Endothelial cell of umbilical vein (primary cell): ENCODE measurements around the gene TUBB4B. TPM values are rescaled to one million over a fixed set of nuclear protein-coding genes. Genes with fewer than 3 reads are reported as not detected.

Experiments used
- BruUV-seq: library from RNA; stranded (reverse); fragments of 400-500 nt; replicated peaks from 2 replicates; lab custom pipeline; 2021; lab: Mats Ljungman, UMichigan
- CTCF ChIA-PET: fragments of 300-600, 350-600 bp; sonication (Branson Sonifier 250); formaldehyde crosslinking; loops from one replicate; lab custom pipeline; 2021; ENCODE audit warnings: antibody characterized with exemption, inconsistent platforms; lab: Charles Lee
- POLR2A ChIA-PET: fragments of 300-600, 350-600 bp; sonication (Branson Sonifier 250); formaldehyde crosslinking; loops from one replicate; lab custom pipeline; 2021; ENCODE audit warnings: antibody characterized with exemption, inconsistent platforms; lab: Charles Lee
- DNase-seq: peaks from one replicate; pipeline ENCODE4 v3.0.0-alpha.2; 2011; ENCODE audit warnings: low read depth, low spot score
- FAIRE-seq: peaks from 2 replicates; lab custom pipeline; 2011; peaks lifted over from hg19 to GRCh38; lab: Jason Lieb, UNC
- H2AFZ ChIP-seq: 2 replicates; pipeline ENCODE4 v1.6.0; 2012; ENCODE audit warnings: low read depth, low read length, control low read depth, inconsistent platforms
- H3K27ac ChIP-seq: 2 replicates; pipeline ENCODE4 v1.5.1; 2011; ENCODE audit warnings: low read depth, mild to moderate bottlenecking, control low read depth, low read length, moderate library complexity; ENCODE audit not compliant: insufficient read depth
- H3K27me3 ChIP-seq, 2 experiments: 2 replicates each; pipeline versions ENCODE4 v1.6.0 to v1.6.1; 2011; ENCODE audit warnings: low read length in 2 of 2, mixed read lengths in 1 of 2; ENCODE audit not compliant: control insufficient read depth in 2 of 2, insufficient read depth in 2 of 2
- H3K36me3 ChIP-seq, 2 experiments: 2 replicates in 1 of 2; 3 replicates in 1 of 2; pipeline ENCODE4 v1.5.1; 2011; ENCODE audit warnings: low read length in 2 of 2, mild to moderate bottlenecking in 1 of 2, moderate library complexity in 1 of 2; ENCODE audit not compliant: control insufficient read depth in 2 of 2, insufficient read depth in 2 of 2; ENCODE audit errors: extremely low read depth in 1 of 2
- H3K4me1 ChIP-seq: 3 replicates; pipeline ENCODE4 v1.5.1; 2011; ENCODE audit warnings: mild to moderate bottlenecking, low read length; ENCODE audit not compliant: control insufficient read depth, insufficient read depth; ENCODE audit errors: extremely low read depth
- H3K4me2 ChIP-seq: 2 replicates; pipeline ENCODE4 v1.6.1; 2011; ENCODE audit warnings: low read length, control low read depth, mixed read lengths; ENCODE audit not compliant: insufficient read depth
- H3K4me3 ChIP-seq, 3 experiments: fragments of 200-600 bp in 1 of 3; sonication (generic), shearing (Covaris generic) in 1 of 3; replicated peaks in 1 of 3; 2 replicates each; pipeline ENCODE4 v1.5.1; 2011 to 2016; ENCODE audit warnings: control low read depth in 3 of 3, low read length in 3 of 3, mild to moderate bottlenecking in 2 of 3, inconsistent platforms in 1 of 3, low read depth in 1 of 3, moderate library complexity in 1 of 3; ENCODE audit not compliant: insufficient read depth in 1 of 3
- H3K79me2 ChIP-seq: 2 replicates; pipeline ENCODE4 v1.6.0; 2012; ENCODE audit warnings: low read length, inconsistent platforms; ENCODE audit not compliant: control insufficient read depth, insufficient read depth
- H3K9ac ChIP-seq: replicated peaks from 2 replicates; pipeline ENCODE3; 2011; ENCODE audit warnings: low read length, control low read depth; ENCODE audit not compliant: insufficient read depth; ENCODE audit errors: extremely low read depth
- H3K9me1 ChIP-seq: replicated peaks from 3 replicates; pipeline ENCODE4 v1.6.0; 2011; ENCODE audit warnings: mild to moderate bottlenecking, low read length; ENCODE audit not compliant: control insufficient read depth, insufficient read depth; ENCODE audit errors: extremely low read depth
- H3K9me3 ChIP-seq: replicated peaks from 2 replicates; pipeline ENCODE4 v1.5.1; 2012; ENCODE audit warnings: low read length, inconsistent platforms; ENCODE audit not compliant: control insufficient read depth, insufficient read depth
- H4K20me1 ChIP-seq: replicated peaks from 2 replicates; pipeline ENCODE3; 2011; ENCODE audit warnings: mild to moderate bottlenecking, low read length; ENCODE audit not compliant: control insufficient read depth, insufficient read depth; ENCODE audit errors: extremely low read depth
- CTCF ChIP-seq, 2 donors: IDR thresholded peaks; 1 replicate in 1 of 2; 2 replicates in 1 of 2; pipeline ENCODE4 v1.5.1; 2011; ENCODE audit warnings: low read length in 2 of 2, mild to moderate bottlenecking in 2 of 2, moderate library complexity in 2 of 2, control low read depth in 1 of 2, inconsistent platforms in 1 of 2, low read depth in 1 of 2; ENCODE audit not compliant: insufficient read depth in 1 of 2; ENCODE audit errors: extremely low read depth in 1 of 2
- EZH2 ChIP-seq: IDR thresholded peaks from 2 replicates; pipeline ENCODE4 v1.6.1; 2012; ENCODE audit warnings: borderline replicate concordance, low read depth, mild to moderate bottlenecking, moderate library complexity, low read length, inconsistent platforms; ENCODE audit not compliant: severe bottlenecking
- FOS ChIP-seq: IDR thresholded peaks from 2 replicates; pipeline ENCODE4 v1.6.1; 2011; ENCODE audit warnings: mild to moderate bottlenecking, low read length, moderate library complexity, borderline replicate concordance; ENCODE audit not compliant: insufficient read depth
- GATA2 ChIP-seq: IDR thresholded peaks from 2 replicates; pipeline ENCODE4 v1.7.0; 2011; ENCODE audit warnings: low read depth, mild to moderate bottlenecking, moderate library complexity, mixed read lengths, low read length; ENCODE audit not compliant: insufficient read length, insufficient read depth
- JUN ChIP-seq: IDR thresholded peaks from 2 replicates; pipeline ENCODE4 v1.6.1; 2011; ENCODE audit warnings: borderline replicate concordance, low read depth; ENCODE audit not compliant: insufficient read length, insufficient read depth
- MAX ChIP-seq: IDR thresholded peaks from 2 replicates; pipeline ENCODE4 v1.6.1; 2011; ENCODE audit not compliant: insufficient read depth, insufficient read length
- MYC ChIP-seq: IDR thresholded peaks from one replicate; pipeline ENCODE4 v1.6.1; 2011; ENCODE audit warnings: mild to moderate bottlenecking, low read depth, low read length
- POLR2A ChIP-seq: IDR thresholded peaks from 2 replicates; pipeline ENCODE4 v1.6.1; 2012; ENCODE audit warnings: low read depth, mild to moderate bottlenecking, control low read depth, low read length
- POLR2AphosphoS5 ChIP-seq: IDR thresholded peaks from 2 replicates; pipeline ENCODE4 v1.6.1; 2012; ENCODE audit warnings: low read depth, mild to moderate bottlenecking, control low read depth, low read length, moderate library complexity; ENCODE audit not compliant: insufficient read depth
- dilution Hi-C: fragments of 300-500 bp; cut with MboI; formaldehyde crosslinking; loops from one replicate; pipeline ENCODE4 v1.15.0; 2019; ENCODE audit warnings: low sequenced_read_pairs; ENCODE audit not compliant: extremely low pct_ligation_motif_present
- intact Hi-C: fragments of 100-400 bp; cut with micrococcal nuclease; formaldehyde crosslinking; loops from one replicate; pipeline ENCODE4 v1.10.0; 2022
- polyA plus RNA-seq, 4 experiments: library from polyadenylated mRNA; depleted of rRNA in 3 of 4; stranded (reverse) in 3 of 4; unstranded in 1 of 4; fragments of >200 nt; gene quantifications; 2 replicates each; pipeline versions ENCODE4 v1.2.1 to v1.2.3, GENCODE V29; 2011 to 2012; ENCODE audit warnings: missing spikeins in 1 of 4
- total RNA-seq: library from RNA; stranded (reverse); gene quantifications from 2 replicates; pipeline ENCODE4 v1.2.3, GENCODE V29; 2021

TUBB4B gene
- total and polyA plus RNA-seq, 2 donors (not counting 3 experiments of a cell fraction or from before 2014, with no cell fraction given): 418 to 558 TPM

DNA sequence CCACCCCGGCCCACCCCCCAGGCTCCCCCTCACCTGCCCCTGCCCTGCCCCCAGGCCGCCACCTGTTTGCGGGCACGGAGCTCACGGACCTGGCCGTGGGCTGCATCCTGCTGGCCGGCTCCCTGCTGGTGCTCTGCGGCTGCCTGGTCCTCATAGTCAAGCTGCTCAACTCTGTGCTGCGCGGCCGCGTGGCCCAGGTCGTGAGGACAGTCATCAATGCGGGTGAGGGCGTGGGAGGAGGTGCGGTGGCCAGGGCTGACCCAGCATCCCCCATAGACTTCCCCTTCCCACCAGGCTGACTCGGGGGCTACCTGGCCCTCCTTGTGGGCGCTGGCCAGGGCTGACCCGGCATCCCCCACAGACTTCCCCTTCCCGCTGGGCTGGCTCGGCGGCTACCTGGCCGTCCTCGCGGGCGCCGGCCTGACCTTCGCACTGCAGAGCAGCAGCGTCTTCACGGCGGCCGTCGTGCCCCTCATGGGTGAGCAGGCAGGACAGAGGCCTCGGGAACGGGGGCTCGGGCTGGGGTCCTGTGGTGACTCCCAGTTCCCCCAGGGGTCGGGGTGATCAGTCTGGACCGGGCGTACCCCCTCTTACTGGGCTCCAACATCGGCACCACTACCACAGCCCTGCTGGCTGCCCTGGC is 6.9 kb upstream of the TUBB4B start:
- Histone ChIP-seq H3K9me3 (no peaks in the 10 kb centered on the region), H3K4me3 (no peak overlapping the region), H2AFZ (no peak overlapping the region), H3K9me1 (no peaks in the 10 kb centered on the region), H4K20me1 (no peaks in the 10 kb centered on the region), H3K4me2 (no peak overlapping the region), H3K27me3 (no peaks in the 10 kb centered on the region), H3K79me2 (peaks cover 4% of the 10 kb centered on the region), H3K36me3 (no peaks in the 10 kb centered on the region), H3K4me1 (no peaks in the 10 kb centered on the region), H3K9ac (no peak overlapping the region), H3K27ac (no peak overlapping the region)
- intact Hi-C loops: no loop called here
- ChIA-PET POLR2A (no interaction called here), CTCF (interaction anchor here (0.9 to 1.3 kb wide), 5 partner anchors 11 to 205 kb away, joined by 3 to 9 read pairs (median 4); partner anchors contain the start of gene NPDC1)
- FAIRE-seq: no peak
- TF ChIP-seq CTCF (IDR thresholded peaks at IDR 0.05; ENCODE audit: extremely low read depth in 1 of 2, insufficient read depth in 1 of 2, low read depth in 1 of 2, low read length in 2 of 2): no peak
- no peak for TF ChIP-seq GATA2
- TF ChIP-seq POLR2AphosphoS5: no peak
- TF ChIP-seq POLR2A: no peak
- no peak for TF ChIP-seq FOS
- no peak for TF ChIP-seq MAX
- TF ChIP-seq MYC: no peak
- TF ChIP-seq JUN: no peak
- no peak for TF ChIP-seq EZH2
- BruUV-seq: no TSS peak
- DNase-seq: no peak
- dilution Hi-C loops: no loop called here
